Endometrium (tissue), 2 donors: ENCODE data around the gene RNU1-2.
"Not testable (repeated sequence)": the region's sequence is repeated elsewhere in the genome, so short reads cannot be mapped to it uniquely, and the experiment has no call there.

Experiments
- FAIRE-seq: peaks from 2 replicates; lab custom pipeline; 2012; peaks lifted over from hg19 to GRCh38; lab: Jason Lieb, UNC
- donor health status: control.
- donor health status: control.

RNU1-2 gene

DNA sequence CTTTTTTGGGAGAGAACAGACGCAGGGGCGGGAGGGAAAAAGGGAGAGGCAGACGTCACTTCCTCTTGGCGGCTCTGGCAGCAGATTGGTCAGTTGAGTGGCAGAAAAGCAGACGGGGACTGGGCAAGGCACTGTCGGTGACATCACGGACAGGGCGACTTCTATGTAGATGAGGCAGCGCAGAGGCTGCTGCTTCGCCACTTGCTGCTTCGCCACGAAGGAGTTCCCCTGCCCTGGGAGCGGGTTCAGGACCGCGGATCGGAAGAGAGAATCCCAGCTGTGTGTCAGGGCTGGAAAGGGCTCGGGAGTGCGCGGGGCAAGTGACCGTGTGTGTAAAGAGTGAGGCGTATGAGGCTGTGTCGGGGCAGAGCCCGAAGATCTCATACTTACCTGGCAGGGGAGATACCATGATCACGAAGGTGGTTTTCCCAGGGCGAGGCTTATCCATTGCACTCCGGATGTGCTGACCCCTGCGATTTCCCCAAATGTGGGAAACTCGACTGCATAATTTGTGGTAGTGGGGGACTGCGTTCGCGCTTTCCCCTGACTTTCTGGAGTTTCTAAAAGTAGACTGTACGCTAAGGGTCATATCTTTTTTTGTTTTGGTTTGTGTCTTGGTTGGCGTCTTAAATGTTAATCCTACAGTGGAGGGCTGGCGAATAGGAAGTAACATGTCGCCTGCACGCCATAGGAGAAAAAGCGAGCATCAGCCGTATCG, at the start of gene RNU1-2:
Gene RNU1-2 (plus strand): TSS at position 383 of the 718 bp plus-strand sequence.
- FAIRE-seq = peak; percentile 99

DNA sequence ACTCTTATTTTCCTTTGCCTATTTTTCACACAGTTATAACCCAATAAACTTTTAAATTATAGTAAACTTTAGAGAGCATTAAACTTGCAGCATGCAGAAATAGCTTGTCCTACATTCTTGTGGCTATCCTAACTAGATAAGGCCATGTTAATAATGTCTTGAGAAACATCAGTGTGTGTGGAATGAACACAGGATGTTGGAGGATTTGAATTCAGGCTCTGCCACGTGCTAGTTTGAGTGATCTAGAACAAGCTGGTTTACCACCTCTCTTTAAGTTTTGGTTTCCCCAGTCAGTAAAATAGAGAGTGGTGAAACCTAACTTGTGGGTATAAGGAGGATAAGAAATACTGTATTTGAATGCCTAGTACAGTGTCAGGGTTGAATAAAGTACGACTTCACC, 39.6 kb upstream of the RNU1-2 start:
- FAIRE-seq = not testable (repeated sequence)

DNA sequence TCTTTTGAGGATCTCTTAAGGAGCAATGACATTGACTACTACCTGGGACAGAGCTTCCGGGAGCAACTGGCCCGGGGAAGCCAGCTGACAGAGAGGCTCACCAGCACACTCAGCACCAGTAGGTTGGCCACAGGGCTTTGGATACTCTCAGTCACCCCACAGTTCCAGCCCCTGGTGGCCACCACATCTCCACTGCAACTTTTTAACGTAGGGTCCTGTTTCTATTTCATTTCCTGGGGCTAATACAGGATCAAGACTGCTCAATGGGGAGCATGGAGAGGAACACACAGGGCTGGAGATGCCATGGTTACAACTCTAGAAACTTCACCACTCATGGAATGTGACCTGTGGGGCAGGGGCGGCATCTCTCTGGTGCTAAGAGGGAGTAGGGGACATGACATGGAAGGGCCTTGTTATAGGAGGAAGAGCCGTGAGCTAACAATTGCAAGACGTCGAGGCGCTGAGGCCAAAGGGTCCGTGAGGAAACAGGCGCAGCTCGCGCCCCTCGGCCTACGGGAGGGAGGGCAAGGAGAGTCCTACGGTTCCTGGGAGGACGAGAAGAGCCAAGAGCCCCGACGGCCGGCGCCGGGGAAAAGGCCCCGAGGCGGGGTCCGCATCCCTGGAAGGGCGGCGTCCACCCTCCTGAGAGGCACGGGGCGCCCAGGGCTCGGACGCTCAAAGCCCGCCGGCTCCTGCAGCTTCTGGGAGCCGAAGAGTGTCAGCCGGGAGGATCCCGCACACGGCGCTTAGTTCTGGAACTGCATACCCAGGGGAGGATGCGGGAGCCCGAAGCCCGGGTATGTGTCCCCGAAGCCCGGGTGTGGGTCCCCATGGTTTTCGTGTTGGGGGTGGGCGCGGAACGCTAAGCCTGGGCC, 36.4 kb upstream of the RNU1-2 start:
- FAIRE-seq = not testable (repeated sequence)

DNA sequence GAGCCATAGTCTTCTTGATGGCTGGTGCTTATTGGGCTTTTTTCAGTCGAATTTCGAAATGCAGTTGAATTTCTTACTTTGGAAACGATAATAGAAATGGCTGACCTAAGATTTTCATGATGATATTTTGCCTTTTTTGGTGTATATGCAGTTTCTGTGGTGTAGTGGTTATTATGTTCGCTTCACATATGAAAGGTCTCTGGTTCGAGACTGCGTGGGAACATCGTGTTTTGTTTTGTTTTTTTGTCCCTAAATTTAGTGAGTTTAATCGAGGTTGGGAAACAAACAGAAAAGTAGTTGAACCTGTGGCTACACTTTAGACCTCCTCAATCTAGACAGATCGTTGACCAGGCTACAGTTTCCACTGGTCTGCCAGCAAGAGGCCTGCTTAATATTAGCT, 35.7 kb upstream of the RNU1-2 start:
- not testable (repeated sequence) for FAIRE-seq

DNA sequence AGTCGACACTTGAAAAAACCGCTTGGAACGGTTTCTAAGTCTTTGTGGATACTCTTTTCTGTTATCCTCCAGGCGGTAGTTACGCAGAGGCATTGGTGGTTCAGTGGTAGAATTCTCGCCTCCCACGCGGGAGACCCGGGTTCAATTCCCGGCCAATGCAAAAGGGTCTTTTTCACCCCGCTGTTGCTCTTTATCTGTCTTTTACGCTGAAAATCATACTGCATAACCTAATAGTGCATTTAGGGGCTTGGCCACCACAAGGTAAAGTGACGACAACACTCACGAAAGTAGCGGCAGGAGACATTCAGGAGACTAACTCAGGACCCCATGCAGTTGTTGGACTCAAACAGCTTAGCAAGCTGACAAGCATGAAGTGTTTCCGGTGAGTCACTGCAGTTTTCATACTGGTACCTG, 33.9 kb upstream of the RNU1-2 start:
- FAIRE-seq = not testable (repeated sequence)

DNA sequence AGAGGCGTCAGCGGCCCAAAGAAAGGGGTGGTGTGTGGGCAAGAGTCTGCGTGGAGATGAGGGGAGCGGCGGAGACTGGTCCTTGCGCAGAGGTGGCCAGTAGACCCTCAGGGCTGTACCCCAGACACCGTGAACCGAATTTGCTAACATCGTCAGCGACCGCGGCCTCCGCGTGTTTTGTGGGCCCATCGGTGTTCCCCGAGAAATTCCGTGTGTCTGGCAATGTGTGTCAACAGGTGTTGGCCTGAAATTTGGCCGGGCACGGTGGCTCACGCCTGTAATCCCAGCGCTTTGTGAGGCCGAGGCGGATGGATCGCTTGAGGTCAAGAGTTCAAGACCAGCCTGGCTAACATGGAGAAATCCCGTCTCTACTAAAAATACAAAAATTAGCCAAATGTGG, 33.4 kb upstream of the RNU1-2 start:
- FAIRE-seq = not testable (repeated sequence)

DNA sequence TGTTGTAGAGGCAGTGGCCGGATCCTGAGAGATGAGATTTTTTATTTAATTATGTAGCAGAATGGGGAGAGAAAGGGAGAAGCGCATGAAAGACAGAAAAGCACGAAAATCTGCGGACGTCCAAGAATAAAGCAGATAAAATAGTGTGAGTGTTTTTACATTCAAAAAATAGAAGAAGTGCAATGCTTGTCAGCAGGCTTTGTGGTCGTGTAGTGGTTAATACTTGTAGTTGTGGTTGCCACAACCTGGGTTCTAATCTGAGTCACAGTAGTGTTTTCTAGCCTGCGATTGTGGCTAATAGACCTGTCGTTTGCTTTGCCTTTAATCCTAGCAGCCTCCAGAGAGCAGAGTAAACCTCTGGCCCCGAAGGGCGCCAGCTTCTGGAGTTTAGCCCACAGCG, 32.8 kb upstream of the RNU1-2 start:
- FAIRE-seq = peak; percentile 31

DNA sequence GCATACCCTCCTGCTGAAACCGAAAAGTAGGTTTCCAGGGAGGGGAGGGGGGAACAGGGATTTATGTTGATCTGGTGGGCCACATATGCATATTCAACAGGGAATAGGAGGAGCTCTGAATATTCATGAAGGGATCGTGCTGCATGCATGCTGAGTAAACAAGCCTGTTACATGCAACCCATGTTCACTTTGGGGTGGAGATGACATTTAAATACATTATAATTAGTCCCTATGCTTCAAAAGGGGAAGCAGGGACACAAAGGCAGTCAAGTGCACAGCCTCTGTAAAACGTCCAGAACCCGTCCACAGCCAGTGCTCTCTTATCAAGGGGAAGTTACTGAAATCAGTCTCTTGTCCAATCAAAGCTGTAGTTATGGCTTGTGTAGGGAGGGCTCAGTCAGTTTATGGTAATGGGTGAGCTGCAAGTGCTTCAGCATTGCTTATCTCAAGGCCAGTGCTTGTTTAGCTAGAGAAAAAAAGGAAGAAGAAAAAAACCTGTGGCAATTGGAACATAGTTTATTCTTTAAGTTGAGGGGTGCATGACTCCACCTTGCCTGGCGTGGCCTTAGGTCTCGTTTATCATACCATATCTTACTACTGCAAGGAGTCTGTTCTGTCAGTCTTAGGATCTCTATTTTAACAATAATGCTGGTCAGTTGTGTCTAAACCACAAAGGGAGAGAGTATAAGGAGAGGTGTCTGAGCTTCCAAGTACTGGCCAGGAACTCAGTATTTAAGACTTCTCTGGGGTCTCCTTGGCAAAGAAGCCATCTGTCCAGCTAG, 28.7 kb upstream of the RNU1-2 start:
- FAIRE-seq = not testable (repeated sequence)

DNA sequence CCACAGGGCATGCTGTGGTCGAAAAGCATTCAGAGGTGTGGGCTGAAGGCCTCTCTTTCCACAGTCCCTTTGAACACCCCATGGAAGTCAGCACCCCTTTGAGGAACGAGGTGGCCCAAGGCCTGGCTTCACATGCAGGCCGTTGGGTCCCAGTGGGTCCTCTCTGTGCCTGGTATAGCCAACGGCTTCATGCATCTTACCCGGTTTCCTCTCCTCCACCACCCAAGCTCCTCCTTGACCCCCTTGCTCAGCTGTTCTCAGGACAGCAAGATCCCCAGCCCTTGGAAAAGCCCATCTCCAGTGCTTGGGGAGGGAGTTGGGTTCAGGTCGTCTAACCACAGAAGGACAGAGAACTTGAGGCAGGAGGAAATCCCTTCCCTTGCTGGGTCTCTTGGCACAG, 27.0 kb upstream of the RNU1-2 start:
- FAIRE-seq = not testable (repeated sequence)

DNA sequence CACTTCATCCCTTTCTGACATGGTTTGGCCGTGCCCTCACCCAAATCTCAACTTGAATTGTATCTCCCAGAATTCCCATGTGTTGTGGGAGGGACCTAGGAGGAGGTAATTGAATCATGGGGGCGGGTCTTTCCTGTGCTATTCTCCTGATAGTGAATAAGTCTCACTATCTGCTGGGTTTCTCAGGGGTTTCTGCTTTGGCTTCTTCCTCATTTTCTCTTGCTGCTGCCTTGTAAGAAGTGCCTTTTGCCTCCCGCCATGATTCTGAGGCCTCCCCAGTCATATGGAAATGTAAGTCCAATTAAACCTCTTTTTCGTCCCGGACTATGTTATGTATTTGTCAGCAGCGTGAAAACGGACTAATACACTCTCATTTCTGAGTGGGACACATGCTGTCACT, 25.8 kb upstream of the RNU1-2 start:
- FAIRE-seq = not testable (repeated sequence)

DNA sequence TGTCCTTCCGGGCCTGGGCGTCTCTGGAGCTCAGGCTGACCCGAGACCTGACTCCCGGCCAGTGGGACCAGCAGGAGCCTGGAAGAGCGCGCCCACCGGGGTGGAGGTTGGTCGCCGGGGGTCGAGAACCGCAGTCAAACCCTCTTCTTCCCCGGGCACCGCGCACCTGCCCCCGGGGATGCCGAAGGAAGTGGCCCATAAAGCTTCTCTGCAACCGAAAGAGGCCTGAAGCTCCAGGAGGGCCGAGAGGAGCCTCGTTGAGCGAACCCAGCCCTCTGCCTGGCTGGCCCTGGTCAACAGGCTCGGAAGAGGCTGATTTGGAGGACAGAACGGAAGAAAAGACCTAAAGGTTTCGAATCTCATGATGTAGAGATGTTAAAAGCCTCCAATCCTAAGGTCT, 24.6 kb upstream of the RNU1-2 start:
- FAIRE-seq = not testable (repeated sequence)

DNA sequence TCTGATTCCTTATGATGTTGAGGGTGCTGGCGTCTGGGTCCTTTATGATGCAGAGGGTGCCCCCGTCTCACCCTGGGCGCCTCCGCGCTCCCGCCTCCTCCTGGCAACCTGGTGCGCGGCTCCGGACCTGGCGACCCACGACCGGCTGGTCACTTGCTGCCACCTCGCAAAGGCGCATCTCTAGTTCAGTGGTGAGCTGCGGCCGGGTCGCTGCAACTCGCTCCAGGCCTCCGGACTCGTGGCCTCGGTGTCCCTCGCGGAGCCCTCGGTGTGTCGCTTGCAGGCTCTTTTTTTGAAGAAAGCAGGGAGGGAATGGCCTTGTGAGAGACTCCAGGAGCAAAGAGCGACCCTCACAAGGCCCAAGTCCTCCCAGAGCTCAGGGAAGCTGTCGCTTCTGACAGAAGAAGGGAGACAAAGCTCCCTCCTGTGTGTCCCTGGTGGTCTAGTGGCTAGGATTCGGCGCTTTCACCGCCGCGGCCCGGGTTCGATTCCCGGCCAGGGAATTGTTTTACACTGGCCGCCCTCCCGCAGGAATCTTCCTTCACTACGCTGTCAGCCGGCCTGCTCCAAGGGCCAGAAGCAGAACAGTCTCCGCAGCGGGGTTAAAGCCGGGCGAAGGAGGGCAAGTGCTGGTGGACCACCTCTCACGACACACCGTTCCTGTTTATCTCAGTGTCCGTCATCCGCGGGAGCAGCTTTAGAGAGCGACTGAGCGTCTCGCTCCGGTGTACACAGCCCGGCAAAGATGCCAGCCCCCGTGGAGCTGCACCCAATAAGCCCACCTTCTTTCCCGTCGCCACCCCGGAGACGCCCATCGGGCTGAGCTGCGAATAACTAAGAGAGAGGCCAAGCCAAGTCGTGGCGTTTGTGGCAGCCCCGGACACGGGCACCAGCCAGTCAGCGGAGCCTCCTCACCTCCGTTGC, 23.4 kb upstream of the RNU1-2 start:
- not testable (repeated sequence) for FAIRE-seq

DNA sequence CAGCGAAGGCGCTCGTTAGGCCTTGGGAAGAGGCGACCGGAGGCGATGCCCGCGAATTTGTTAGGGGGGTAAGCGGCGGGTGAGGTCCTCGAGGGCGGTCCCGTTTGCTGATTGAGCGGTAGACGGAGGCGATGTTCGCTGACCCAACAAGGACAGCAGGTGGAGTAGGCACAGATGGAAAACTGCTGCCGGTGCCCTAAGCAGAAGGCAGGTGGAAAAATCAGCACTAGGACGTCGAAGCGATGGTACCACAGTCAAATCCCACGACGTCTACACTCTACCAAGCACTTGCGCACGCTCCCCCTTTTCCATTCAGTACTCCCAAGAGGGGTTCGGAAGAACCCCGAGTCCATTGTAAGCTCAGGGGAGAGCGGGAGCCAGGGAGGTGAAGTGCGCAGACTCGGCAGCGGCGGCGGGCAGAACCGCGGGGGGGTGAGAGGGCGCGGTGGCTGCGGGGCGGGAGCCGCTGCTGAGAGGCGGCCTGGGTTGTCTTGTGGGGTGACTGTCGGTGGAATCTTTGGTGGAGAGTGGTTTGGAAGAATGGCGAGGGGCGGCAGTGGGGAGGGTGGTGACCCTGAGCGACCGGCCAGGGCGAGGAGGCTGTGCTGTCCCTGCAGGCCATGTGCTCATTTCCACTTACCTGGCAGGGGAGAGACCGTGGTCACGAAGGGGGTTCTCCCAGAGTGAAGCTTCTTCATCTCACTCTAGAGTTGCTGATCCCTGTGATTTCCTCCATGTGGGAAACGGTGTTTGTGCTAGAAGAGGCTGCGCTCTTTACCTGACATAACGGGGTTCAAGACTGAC, 22.5 kb upstream of the RNU1-2 start:
- not testable (repeated sequence) for FAIRE-seq

DNA sequence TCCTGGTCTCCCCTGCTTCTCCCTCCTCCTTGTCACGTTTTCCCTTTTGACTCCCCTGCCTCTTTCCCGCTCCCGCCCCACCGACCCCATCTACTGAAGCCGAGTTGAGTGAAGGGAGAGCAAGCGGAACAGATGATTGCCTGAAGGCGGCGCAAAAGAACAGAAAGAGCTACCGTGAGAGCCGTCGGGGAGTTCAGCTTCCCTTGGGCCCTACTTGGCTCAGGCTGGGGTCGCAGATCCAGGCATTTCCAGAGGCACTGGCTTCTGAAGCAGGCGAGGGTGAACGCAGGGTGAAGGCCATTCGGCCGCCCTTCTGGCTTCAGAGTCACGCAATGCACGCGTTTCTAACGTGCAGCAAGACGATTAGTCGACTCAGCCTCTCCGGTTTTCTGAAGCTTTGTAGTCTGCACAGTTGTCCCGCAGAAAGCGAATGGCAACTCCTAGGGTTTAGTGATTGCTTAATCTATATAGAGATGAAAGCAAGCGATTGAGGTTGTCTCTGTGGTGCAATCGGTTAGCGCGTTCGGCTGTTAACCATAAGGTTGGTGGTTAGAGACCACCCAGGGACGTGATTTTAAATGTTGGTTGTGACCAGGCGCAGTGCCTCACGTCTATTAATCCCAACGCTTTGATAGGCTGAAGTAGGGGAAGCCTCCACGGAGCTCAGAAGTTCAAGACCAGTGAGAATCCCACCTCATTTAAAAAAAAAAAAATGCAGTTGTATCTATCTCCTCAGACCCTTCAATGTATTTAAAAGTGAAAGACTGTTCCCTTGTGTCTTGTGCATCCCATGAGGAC, 20.6 kb upstream of the RNU1-2 start:
- not testable (repeated sequence) for FAIRE-seq

DNA sequence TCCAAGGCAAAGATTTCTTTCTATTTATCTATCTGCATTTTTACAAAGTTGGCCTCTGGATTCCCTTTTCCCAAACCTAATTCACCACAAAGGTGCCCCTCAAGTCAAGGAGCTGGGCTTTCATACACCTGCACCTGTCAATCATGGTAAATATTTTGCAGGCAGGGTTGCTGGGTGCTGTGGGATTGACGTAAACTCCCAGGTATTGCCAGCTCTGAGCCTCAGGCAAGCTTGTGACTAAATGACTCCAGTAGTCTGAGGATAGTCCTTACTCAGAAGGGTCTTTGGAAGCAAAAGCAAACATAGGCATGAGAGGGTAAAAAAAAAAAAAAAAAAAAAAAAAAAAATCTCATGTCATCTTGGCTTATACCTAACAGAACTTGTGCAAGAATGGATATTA, 14.0 kb upstream of the RNU1-2 start:
- FAIRE-seq = not testable (repeated sequence)

DNA sequence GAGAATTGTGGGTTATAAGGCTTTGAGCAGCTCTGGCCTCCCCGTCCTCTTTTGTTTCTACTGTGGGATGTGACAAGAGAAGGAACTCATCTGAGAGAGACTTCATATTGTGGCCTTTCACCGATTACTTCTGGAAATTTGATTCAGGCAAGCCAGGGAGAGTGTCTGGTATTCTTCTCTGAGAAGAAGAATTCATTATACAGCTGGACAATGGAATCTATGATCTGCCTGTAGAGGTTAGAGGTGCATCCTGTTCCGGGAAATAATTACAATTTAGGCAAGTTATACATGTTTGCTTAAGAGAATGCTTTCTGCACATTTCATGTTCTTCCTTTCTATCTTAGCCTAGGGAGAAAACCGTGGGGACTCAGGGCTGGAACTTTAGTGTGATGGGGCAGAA, 12.8 kb upstream of the RNU1-2 start:
- no peak for FAIRE-seq

DNA sequence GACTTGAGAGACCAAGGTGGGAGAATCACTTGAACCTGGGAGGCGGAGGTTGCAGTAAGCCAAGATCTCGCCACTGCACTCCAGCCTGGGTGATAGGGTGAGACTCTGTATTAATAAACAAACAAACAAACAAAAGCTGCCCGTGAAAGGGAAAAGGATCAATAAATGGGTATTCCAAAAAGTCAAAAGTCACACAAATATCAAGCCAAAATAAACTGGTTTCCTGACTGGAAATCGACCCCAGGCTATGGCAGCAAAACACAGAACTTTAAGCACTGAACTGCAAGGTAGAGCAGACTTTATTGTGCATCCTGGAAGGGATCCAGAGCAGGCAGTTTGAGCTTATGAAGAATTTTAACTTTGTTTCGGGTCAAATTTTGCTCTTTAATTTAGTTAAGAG, 11.3 kb upstream of the RNU1-2 start:
- not testable (repeated sequence) for FAIRE-seq

DNA sequence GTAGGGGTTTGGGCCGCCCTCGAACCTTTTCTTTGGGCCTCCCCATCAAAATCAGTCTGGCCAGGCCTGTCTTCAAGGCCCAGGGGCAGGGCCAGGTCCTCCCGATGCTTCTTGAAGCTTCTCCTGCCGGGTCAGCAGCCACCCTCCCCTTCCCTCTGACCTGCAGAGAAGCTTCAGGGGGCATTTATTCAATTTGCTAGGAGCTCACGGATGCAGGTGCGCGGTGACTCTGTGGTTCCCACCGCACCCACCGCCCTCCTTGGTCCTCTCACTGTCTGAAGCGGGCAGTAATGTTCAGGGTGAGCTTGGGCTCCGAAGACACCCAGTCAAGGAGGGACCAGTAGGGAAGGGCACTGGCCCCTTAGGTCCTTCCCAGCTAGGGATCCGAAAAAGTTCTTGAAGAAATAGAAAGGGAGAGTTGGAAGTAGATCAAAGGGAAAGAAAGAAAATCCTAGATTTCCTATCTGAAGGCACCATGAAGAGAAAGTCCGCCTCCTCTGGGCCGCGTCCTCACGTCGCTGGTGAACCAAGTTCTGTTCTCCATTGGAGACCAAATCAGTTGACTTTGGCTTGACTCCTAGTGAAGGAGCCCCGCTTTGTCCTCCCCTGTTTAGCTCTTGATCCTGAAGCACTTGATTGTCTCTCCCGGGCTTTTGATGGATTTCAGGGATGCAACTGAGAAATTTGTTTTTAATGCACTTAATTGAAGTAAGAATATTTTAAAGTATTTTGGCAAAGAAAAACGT, 8.7 kb upstream of the RNU1-2 start:
- FAIRE-seq = no peak
